Ishikawa (cell line): Measurements from ENCODE around the gene ZDHHC12.
A peak's percentile ranks its signal among the peaks of the same experiment; 100 is the strongest.

ENCODE experiments used
- CEBPB ChIP-seq: IDR thresholded peaks from 2 replicates; pipeline ENCODE4 v1.6.1; 2012
- CREB1 ChIP-seq: IDR thresholded peaks from 2 replicates; pipeline ENCODE4 v1.6.1; 2012; ENCODE audit warnings: low read depth
- EGR1 ChIP-seq: IDR thresholded peaks from 2 replicates; pipeline ENCODE4 v1.6.1; 2012
- EP300 ChIP-seq: IDR thresholded peaks from 2 replicates; pipeline ENCODE4 v1.6.1; 2012; ENCODE audit warnings: borderline replicate concordance
- FOXM1 ChIP-seq: IDR thresholded peaks from 2 replicates; pipeline ENCODE4 v1.6.1; 2012; ENCODE audit warnings: low read depth, borderline replicate concordance
- NFIC ChIP-seq: IDR thresholded peaks from 2 replicates; pipeline ENCODE4 v1.6.1; 2012
- RAD21 ChIP-seq: IDR thresholded peaks from 2 replicates; pipeline ENCODE4 v1.6.1; 2012; ENCODE audit warnings: low read depth
- REST ChIP-seq: IDR thresholded peaks from 2 replicates; pipeline ENCODE4 v1.6.1; 2012; ENCODE audit warnings: low read depth, mild to moderate bottlenecking
- TAF1 ChIP-seq: IDR thresholded peaks from 2 replicates; pipeline ENCODE4 v1.6.1; 2012; ENCODE audit warnings: low read depth, mild to moderate bottlenecking
- TEAD4 ChIP-seq: IDR thresholded peaks from 2 replicates; pipeline ENCODE4 v1.6.1; 2012
- YY1 ChIP-seq: IDR thresholded peaks from 2 replicates; pipeline ENCODE4 v1.6.1; 2012; ENCODE audit warnings: low read depth
- ZBTB7A ChIP-seq: IDR thresholded peaks from 2 replicates; pipeline ENCODE4 v1.6.1; 2012; ENCODE audit warnings: low read depth
- TF ChIP-seq, protein P1 (sequence below): IDR thresholded peaks from 2 replicates; pipeline ENCODE4 v1.6.1; 2012

DNA sequence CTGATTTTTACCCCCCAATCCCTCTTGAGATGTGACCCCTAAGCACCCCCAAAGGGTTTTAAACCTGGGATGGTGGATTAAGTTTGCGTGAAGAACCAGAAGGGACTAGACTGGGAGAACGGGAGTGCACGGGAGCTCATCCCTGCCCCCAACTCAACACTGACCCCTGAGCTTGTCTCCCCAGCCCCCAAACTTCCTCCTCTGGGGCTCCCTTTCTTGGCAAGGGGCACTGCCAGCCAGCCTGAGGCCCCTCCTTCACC is 39.9 kb downstream of the ZDHHC12 start:
- TF ChIP-seq EP300 (no peak), CEBPB (no peak), TAF1 (no peak), YY1 (no peak), NFIC (no peak), CREB1 (no peak), TEAD4 (no peak), ZBTB7A (peak; percentile 42; the same call in 1 of the 2 replicates), RAD21 (no peak), EGR1 (no peak), REST (no peak), FOXM1 (no peak)
- TF ChIP-seq, protein P1, sequence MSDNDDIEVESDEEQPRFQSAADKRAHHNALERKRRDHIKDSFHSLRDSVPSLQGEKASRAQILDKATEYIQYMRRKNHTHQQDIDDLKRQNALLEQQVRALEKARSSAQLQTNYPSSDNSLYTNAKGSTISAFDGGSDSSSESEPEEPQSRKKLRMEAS = no peak
